Iris pigment epithelial cell (primary cell): ENCODE results near the gene PRTG.
A peak's percentile ranks its signal among the peaks of the same experiment; 100 is the strongest.
"Not testable (repeated sequence)": the region's sequence is repeated elsewhere in the genome, so short reads cannot be mapped to it uniquely, and the experiment has no call there.

Experiments used
- DNase-seq: peaks from one replicate; pipeline ENCODE4 v3.0.0-alpha.2; 2011; ENCODE audit warnings: low read depth

PRTG gene

DNA sequence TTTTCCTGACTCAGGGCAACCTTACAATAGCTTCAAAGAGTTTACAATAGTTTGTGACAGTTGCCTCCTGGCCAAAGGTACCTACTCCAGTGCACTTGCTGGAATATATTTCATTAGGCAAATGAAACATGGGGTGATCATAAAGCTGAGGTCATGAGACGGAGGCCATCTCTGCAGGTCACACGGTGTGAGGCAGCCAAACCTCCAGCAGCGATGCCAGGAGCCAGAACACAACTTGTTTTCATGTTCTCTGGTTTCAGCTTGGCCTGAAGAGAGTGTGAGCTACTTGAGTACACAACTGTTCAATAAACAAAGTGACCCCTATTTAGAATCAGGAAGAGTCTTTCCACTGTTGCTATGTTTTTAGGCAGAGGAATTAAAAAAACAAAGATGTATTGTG is 112.1 kb downstream of the PRTG start:
- peak; percentile 53 for DNase-seq

DNA sequence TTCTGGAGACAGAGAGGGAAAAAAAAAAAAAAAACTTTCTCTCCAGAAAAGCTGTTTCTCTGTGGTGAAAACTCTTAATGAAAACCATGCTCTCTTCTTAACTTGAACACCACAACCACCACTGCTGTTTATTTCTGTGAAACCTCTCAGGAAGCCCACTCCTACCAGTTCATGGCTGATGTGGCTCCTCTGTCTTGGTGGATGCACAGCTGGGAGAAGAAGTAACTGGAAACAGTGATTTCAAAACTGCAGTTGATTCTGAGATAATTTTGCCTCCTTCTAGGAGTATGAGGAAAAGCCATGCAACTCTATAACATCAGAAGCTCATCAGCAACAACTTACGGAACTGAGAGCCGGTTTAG is 114.6 kb downstream of the PRTG start:
- no peak for DNase-seq

DNA sequence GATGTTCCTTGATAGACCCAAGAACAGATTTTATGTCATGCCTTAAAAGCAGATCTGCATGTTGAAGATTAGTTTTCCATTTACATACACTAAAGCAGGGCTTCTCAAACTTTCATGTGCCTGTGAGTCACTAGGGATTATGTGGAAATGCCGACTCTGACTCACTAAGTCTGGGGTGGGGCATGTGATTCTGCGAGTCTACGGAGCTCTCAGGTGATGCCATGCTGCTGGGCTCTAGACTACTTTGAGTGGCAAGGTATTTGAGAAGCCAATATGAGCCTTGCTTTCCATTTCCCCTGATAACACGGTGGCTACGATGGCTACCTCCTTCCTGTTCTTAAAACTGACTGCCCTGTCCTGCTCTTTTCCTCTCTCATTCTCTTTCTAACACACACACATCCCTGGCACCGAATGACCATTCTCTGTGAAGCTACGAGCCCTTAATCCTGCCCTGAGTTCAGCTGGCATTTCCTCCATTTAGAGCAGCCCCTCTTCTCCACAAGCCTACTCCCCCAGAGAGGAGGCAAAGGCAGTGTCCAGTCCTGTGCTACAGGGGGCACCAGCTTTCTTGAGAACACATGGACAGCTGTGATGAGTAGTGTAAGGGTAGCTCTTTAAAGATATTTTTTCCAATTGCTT is 115.1 kb downstream of the PRTG start:
- peak; percentile 98 for DNase-seq

DNA sequence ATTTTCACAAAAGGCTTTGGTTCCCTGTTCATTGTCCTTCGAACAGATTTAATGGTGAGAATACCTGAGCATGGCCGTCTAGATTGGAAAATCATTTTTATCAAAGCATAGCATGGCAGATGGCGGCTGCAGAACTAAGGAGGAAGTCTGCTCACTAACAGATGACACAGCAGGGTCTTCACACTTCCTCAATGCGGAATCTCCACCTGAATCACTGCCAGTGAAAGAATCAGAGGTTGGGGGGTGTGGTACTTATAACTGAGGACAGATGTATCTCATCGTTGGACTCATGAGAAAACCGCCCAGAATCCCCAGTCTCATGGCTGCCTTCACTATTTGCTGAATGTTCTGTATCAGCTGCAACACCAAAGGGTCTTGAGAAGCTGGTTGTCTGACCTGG is 123.2 kb downstream of the PRTG start:
- DNase-seq: no peak

DNA sequence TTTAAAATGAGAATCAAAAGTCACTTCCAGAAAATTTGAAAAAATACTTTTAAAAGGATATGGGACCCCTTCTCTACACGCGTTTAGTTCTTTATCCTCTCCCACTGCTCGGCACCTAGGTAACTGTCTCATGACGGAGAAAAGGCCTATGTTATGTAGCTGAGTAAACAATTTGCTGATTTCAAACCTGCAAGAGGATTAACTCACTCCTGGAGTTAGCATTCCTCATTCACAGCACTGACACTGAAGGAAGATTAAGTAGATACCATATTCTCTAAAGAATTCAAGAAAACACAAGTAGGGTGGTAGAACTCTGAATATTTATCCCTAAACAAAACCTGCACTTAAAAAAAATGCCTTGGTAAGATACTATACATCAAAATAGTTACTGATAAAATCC is 124.6 kb downstream of the PRTG start:
- DNase-seq: no peak

DNA sequence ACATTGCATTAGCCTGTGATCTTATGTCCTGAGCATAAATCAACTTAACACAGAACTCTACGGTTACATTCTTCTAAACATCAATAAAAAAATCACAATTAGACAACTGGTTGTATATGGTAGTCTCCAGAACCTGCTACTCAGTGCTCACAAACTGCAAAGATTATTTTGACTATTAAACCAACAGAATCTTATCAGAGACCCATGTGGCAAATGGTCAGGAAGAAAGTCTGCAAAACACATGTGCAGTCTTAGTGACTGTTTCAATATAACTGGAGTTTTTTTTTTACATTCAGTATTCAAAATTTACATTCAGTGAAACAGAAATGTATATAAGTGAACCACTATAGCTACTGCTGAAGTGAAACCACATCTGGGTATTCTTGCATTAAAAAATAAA is 127.5 kb downstream of the PRTG start:
- DNase-seq: no peak

DNA sequence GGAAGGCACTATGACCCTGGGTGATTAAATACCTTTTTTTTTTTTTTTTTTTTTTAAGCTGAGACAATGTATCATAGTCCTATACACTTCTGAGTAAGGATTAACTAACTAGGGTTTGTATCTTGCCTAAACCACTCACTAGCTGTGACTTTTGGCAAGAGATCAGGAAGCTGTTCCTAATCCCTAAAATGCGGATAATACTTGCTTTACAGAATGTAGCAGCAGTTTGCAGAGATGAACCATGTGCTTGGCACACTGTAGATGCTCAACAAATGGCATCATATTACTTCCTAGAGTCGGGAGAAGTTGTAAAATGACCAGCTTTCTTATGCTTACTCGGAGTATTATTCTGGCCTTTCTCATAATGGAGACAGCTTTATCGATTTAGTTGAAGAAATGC is 129.2 kb downstream of the PRTG start:
- DNase-seq: no peak

DNA sequence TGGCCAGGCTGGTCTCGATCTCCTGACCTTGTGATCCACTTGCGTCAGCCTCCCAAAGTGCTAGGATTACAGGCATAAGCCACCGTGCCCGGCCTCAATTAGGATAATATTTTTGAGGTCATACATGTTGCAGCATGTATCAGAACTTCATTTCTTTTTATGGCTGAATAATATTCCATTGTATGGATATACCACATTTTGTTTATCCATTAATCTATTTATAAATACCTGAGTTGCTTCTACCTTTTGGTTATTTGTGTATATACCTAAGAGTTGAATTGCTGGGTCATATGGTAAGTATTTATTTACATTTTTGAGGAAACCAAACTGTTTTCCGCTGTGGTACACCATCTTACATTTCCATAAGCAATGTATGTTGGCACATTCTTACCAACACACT is 136.7 kb downstream of the PRTG start:
- DNase-seq: no peak

DNA sequence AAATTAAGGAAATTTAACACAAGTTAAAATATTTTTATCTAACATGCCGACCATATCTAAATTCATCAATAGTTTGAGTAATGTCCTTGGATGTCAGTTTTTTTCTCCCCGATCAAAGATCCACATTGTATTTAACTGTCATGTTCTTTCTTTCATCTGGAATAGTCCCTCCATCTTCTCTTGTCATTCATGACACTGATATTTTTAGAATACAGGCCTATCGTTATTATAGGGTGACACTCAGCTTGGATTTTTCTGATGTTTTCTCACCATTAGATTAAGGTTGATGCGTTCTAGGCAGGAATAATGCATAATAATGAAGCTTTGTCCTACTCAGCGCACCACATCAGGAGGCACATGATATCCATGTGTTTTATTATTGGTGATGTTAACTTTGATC is 141.6 kb downstream of the PRTG start:
- no peak for DNase-seq

DNA sequence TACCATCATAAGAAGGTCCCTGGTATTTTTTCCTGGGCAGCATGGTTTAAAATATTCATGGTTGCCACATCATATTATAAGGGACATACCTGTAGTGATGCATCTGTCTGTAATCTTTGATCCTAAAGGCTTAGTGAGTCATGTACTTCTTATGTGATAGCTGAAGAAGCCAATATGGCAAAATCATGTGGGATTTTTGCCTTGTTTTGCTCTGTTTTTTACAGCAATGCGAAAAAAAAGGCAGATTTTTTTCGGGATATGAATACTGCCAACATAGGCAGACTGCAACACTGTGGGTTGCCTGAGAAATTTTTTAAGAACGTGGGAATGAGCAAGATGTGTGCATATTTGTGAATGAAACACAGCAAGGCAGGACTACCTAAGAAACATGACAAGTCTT is 143.5 kb downstream of the PRTG start:
- DNase-seq: no peak

DNA sequence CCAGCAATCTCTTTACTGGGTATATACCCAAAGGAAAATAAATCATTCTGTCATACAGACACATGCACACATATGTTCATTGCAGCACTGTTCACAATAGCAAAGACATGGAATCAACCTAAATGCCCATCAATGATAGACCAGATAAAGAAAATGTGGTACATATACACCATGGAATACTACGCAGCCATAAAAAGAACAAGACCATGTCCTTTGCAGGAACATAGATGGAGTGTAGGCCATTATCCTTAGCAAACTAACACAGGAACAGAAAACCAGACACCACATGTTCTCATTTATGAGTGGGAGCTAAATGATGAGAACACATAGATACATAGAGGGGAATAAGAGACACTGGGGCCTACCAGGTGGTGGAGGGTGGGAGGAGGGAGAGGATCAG is 149.9 kb downstream of the PRTG start:
- not testable (repeated sequence) for DNase-seq

DNA sequence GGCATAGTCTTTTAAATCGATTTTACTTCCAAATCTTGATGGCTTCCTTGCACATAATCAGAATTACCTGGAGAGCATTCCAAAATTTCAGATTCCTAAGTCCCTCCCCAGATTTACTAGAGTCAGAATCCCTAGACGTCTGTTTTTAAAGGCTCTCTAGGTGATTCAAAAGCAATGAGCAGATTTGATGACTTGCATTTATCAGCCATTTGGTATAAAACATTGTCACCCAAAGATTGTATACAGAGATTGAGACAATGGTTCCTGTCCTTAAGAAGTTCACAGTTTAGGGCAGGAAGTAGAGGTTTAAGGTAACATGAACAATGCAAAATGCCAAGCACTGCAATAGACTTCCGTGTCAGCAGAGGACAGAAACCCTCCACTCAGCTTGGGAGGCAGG is 152.2 kb downstream of the PRTG start:
- no peak for DNase-seq

DNA sequence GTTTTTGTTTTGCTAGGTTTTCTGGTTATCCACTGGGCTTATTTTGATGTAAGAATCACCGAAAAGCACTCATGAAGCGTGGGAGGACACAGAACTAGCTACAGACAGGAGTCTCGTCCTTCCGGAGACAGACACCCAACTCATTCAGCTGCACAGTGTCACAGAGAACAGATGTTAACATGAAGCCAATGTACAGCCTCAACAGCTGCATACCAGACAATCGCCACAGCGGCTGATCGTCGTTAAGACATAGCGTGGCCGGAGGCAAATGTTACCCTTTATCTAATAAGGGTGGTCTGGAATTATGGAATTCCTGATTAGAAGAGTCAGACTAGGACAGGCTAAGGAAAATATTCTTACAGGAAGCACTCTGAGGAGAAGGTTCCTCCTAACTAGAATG is 153.7 kb downstream of the PRTG start:
- no peak for DNase-seq

DNA sequence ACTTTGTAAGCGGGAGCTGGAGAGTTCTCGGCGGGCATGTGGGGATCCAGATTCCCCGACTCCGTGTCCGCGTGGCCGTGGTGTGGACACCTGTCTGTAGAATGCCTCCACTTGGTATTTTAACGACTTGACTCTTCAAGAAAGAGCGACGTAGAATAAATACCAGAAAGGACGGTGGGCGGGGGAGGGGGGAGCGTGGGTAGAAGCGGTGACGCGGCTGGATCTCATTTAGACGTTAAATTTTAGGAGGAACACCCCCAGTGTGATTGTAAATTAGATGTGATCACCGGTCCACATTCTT is 154.2 kb downstream of the PRTG start:
- no peak for DNase-seq

DNA sequence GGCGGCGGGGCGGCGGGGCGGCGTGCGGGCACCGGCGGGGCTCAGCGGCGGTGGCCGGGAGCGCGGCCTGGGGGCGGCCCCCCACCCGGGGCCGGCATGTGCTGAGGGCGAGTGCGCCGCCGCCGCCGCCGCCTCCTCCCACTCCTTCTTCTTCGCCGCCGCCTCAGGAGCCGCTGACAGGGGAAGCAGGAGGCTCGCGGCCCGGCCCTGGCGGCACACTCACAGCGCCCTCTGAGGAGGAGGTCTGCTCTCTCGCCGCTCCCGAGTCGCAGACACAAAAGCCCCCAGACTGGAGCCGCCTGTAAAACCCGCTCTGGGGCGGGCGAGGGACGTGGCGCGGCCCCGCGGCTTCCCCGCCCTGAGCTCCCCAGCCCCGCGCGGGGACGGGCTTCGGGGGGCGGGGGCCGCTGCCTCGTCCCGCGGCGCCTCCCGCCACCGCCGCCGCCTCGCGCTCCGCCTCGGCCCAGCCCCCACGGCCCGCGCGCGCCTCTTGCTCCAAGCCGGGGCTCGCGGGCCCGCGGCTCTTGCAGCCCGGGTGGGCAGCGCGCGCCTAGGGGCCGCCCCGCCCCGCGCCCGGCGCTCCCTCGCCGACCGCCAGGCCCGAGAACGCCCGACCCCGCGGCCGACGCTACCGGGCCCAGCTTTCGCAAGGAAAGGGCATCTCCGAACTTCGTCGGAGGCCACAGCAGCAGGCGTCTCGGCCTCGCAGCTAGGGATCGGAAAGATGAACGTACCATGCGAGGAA is 154.7 kb downstream of the PRTG start, which contains the start of gene PYGO1:
Gene PYGO1, minus strand, starts transcription at position 276 of the 745 bp plus-strand sequence. CDS start 462 bp downstream, outside the sequence.
- DNase-seq: peak; percentile 72

DNA sequence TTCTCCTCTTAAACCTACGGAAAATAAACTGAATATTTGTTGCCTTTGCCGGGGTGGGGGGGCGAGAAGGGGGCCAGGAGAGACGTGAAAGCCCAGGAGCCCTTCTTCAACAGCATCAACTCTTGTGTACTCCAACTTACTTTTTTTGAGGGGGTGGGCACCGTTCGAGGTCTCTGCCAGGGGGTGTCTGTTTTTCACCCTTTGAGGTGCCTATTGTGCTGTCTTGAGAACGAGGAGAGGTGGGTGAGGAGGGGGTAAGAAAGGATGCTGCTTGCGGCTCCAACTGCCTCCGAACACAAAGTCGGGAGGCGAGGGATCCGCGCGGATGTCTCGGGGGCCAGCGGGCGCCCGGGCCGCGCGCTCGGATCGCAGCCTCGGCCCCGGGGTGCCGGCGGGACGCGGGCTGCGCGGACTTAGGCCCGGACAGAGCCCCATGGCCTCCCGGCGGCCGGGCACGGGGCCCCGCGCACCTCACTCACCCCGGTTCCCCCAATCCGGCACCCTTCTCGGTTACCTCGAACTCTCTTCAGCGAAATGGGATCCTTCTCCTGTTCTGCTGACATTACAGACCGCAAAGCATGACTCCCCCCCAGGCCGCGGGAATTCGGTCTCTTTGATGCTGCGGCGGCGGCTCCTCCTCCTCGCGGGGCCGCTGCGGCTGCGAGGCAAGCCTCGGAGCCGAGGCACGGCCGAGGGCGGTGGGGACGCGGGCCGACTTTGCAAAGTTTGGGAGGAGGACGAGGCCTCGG is 155.5 kb downstream of the PRTG start:
- peak; percentile 57 for DNase-seq

DNA sequence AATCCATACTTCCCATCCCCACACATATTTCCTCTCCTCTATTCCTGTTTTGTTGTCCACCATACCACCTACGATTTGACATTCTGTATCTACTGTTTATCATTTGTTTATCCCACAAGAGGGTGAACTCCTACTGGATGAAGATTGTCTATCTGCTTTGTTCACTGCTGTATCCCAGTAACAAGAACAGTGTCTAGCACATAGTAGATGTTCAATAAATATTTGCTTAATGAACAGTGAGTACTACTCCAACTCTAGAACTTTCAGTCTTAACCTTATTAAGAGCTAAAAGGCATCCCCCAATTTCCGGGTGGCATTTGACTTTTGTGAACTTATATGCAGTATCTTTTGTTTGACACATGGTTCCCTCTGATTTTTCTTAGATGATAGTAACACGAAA is 156.1 kb downstream of the PRTG start:
- DNase-seq: no peak

DNA sequence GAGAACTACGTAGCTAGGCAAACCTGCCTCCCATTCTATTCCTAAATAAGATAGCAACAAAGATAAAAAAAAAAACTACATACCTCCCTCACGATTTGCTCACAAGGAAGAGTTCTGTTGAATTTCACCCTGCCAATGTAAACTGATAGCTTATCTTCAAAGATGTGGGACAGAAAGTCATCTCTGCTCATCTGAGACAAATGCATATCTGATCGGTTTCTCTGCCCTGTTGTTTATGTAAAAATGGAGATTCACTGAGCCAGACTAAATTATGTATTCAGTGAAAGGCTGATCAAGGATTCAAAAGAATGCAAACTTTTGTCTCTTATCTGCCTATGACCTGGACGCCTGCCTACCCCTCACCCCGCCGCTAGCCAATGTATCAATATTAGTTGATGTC is 166.0 kb downstream of the PRTG start:
- no peak for DNase-seq

DNA sequence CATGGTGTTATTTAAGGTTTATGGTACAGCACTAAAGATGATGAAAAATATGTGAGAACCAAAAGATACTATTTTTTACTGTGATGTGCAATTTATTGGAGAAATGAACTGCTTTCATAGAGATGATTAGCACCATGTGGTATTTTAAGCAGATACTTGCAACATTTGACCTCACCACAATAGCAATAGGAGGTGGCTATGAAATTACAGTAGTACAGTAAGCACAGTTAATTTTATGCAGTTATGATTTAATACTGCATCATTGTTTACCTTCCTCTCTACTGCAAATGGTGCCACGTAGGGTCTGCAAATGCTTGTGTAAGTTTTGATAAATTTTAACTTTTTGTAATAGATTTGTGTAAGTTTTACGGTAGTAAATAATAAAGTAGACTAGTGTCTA is 168.9 kb downstream of the PRTG start:
- no peak for DNase-seq

DNA sequence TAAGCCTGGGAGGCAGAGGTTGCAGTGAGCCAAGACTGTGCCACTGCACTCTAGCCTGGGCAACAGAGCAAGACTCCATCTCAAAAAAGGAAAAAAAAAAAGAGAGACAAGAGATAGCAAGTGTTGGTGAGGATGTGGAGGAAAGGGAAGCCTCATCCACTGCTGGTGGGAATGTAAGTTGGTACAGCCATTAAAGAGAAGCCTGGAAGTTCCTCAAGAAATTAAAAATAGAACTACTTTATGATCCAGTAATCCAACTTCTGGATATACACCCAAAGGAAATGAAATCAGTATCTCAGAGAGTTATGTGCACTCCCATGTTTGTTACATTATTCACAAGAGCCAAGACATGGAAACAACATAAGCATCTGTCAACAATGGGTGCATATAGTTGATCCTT is 169.7 kb downstream of the PRTG start:
- no peak for DNase-seq

DNA sequence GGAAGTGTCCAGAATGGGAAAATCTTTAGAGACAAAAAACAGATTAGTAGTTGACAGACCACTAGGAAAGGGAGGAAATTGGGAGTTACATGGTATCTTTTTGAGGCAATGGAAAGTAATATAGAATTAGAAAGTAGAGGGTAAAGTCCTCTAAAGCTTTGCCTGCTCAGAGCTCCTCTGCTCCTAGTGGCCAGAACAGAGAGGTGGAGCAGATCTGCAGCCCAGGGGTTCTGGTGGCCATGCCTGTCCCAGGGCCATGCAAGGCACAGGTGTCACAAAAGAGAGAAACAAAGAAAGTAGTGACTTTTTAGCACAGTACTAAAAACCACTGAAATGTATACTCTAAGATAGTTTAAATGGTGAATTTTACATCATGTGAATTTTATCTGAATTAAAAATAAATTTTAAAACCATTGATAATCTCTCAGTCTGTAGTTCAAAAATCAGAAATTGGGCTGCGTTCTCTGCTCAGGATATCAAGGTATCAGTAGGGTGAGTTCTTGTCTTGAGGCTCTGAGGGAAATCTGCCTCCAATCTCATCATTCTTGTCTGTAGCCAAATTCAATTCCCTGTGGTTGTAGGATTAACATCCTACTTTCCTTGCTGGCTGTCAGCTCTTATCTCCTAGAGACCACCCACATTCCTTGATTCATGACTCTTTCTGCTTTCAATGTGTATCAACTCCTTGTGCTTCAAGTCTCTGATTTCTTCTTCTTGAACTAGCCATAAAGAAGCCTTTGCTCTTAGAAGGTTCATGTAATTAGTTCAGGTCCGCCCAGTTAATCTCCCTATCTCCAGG is 178.4 kb downstream of the PRTG start:
- DNase-seq: no peak

DNA sequence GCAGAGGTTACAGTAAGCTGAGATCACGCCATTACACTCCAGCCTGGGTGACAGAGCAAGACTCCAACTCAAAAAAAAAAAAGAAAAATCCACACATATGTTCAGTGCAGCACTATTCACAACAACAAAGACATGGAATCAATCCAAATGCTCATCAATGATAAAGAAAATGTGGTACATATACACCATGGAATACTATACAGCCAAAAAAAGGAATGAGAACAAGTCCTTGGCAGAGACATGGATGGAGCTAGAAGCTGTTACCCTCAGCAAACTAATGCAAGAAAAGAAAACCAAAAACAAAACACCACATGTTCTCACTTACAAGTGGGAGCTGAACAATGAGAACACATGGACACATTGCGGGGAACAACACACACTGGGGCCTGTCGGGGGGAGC is 180.4 kb downstream of the PRTG start:
- no peak for DNase-seq
